22Rv1 (cell line): ENCODE results near the gene SH3PXD2A.

Experiments used
- H3K27ac ChIP-seq: fragments of 450-650 bp; 2 replicates; pipeline ENCODE4 v1.5.1; 2017
- ZFX ChIP-seq: fragments of 450-650 bp; IDR thresholded peaks from 2 replicates; pipeline ENCODE4 v1.6.1; 2017; ENCODE audit warnings: antibody characterized with exemption, borderline replicate concordance
- TF ChIP-seq, protein P1 (sequence below): fragments of 450-650 bp; IDR thresholded peaks from 2 replicates; pipeline ENCODE4 v1.5.1; 2017; ENCODE audit warnings: mild to moderate bottlenecking

SH3PXD2A gene

DNA sequence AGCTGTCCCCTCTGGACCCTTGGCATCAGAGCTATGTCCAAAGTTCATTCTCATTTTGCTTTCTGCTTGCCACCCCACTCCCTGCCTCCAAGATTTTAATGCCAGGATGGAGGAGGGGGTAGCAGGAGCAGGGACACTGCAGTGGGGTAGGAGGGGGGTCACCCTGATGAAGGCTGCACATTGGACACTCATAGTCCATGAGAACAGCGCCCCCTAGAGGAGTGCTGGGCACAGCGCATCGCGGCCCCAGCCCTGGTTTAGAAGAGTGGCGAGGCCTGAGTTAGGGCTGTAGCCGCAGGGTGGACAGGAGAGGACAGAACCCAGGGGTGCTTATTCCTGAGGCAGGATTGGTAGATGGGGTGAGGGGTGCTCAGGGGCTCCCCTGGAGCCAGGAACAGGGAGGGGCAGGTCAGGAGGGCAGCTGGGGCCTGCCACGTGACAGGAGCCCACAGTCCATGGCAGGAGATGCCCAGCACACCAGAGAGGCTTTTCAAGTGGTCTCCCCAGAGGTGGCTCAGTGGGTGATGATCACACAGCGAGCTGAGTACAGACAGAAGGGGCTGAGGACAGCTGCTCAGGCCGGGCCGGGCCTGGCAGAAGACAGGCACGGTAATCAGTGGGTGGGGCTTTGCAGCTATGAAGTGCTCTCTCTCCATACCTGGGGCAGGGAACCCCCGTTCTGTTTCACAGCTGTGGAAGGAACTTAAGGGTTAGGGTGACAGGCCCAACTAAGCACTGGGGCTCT, 290.4 kb downstream of the SH3PXD2A start:
- no peak overlapping the region for H3K27ac ChIP-seq
- TF ChIP-seq, protein P1, sequence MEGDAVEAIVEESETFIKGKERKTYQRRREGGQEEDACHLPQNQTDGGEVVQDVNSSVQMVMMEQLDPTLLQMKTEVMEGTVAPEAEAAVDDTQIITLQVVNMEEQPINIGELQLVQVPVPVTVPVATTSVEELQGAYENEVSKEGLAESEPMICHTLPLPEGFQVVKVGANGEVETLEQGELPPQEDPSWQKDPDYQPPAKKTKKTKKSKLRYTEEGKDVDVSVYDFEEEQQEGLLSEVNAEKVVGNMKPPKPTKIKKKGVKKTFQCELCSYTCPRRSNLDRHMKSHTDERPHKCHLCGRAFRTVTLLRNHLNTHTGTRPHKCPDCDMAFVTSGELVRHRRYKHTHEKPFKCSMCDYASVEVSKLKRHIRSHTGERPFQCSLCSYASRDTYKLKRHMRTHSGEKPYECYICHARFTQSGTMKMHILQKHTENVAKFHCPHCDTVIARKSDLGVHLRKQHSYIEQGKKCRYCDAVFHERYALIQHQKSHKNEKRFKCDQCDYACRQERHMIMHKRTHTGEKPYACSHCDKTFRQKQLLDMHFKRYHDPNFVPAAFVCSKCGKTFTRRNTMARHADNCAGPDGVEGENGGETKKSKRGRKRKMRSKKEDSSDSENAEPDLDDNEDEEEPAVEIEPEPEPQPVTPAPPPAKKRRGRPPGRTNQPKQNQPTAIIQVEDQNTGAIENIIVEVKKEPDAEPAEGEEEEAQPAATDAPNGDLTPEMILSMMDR = peak; percentile 83
- no peak for TF ChIP-seq ZFX

DNA sequence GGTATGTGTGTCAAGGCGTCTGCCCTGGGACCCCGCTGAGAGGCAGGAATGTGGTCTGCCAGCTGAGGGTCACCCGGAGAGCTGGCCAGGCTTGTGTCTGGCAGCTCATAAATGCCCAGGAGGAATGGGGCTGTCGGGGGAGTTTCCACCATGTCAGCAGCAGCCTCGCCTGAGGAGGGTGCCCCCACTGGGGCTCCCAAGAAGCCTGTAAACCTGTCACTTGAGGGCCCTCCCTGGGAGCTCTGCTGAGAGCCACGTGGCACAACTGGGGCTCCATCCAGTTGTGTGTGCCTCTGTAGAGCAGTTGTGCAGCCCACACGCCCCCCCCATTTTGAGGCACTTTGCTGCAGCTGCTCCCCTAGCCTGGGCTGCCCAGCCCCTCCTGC, 291.3 kb downstream of the SH3PXD2A start:
- TF ChIP-seq, protein P1 = no peak
- no peak for TF ChIP-seq ZFX
- H3K27ac ChIP-seq = no peak overlapping the region

GRCh38 chr10:103563231-103564115, 291.9 kb downstream of the SH3PXD2A start:
- no peak for TF ChIP-seq ZFX
- TF ChIP-seq, protein P1 = no peak
- no peak overlapping the region for H3K27ac ChIP-seq

GRCh38 chr10:103562383-103562782, 293.0 kb downstream of the SH3PXD2A start:
- TF ChIP-seq, protein P1 = no peak
- no peak for TF ChIP-seq ZFX
- no peak overlapping the region for H3K27ac ChIP-seq

GRCh38 chr10:103560886-103561285, 294.5 kb downstream of the SH3PXD2A start:
- TF ChIP-seq, protein P1 = no peak
- no peak for TF ChIP-seq ZFX
- no peak overlapping the region for H3K27ac ChIP-seq

GRCh38 chr10:103559776-103560175, 295.6 kb downstream of the SH3PXD2A start:
- H3K27ac ChIP-seq = no peak overlapping the region
- TF ChIP-seq, protein P1 = no peak
- no peak for TF ChIP-seq ZFX

DNA sequence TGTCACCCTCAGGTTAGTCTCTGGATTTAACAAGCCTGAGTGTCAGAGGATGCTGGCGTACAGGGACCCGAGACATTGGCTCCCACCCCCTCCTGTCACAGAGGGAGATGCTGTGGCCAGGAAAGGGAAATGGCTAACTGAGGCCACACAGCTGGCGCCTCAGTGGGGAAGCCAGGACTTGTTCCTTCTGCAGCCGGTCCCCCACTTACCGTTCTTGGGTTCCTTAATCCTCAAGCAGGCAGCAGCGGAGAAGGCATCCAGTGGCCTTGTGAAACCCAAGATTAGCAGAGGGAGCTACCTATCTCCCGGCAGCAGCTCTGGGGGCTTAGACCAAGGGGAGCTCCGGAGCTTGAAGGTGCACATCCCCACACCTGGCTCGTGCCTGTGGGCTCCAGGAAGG, 296.5 kb downstream of the SH3PXD2A start:
- H3K27ac ChIP-seq = no peak overlapping the region
- TF ChIP-seq, protein P1 = no peak
- no peak for TF ChIP-seq ZFX
